Activated CD4-positive, CD25-positive, alpha-beta regulatory T cell treated with anti-CD3 and anti-CD28 coated beads, Interleukin-2, amount 50 U/mL, for 16 hours (primary cell): ENCODE results near the gene G2E3.

Experiments used
- DNase-seq: peaks from one replicate; pipeline ENCODE4 v3.0.0-alpha.2; 2020; ENCODE audit warnings: low read depth, low spot score

G2E3 gene

GRCh38 chr14:30656190-30656632, 97.3 kb downstream of the G2E3 start:
- no peak for DNase-seq

GRCh38 chr14:30657050-30657449, 98.1 kb downstream of the G2E3 start:
- no peak for DNase-seq

GRCh38 chr14:30657606-30658163, 98.7 kb downstream of the G2E3 start:
- DNase-seq = no peak

GRCh38 chr14:30658645-30659044, 99.7 kb downstream of the G2E3 start:
- DNase-seq = no peak

GRCh38 chr14:30669594-30669993, 110.6 kb downstream of the G2E3 start:
- DNase-seq = no peak
